ENCODE data around the gene ERLIN1. TPM values are rescaled to one million over a fixed set of nuclear protein-coding genes. Genes with fewer than 3 reads are reported as not detected.

Gene ERLIN1
- total RNA-seq, 2 donors from 2014 or later: 18.1 to 23.8 TPM

DNA sequence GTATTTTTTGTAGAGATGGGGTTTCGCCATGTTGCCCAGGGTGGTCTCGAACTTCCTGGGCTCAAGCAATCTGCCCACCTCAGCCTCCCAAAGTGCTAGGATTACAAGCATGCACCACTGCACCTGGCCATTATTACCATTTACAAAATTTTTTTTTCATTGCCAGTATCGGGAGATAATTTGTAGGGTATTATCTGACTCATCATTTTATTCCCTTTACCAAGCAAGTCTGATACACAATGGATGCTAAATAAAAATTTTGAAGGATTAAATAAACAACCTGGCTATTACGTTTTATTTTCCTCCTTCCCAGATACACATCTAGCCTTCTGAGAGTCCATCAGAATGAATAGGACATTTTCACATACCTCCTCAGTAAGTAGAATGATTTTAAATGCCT, 66.1 kb downstream of the ERLIN1 start:
- no peak overlapping the region for H3K4me3 ChIP-seq
- no peak for TF ChIP-seq POLR2A (IDR thresholded peaks at IDR 0.05)
- TF ChIP-seq POLR2AphosphoS5 (IDR thresholded peaks at IDR 0.05): no peak
- TF ChIP-seq, protein P1, sequence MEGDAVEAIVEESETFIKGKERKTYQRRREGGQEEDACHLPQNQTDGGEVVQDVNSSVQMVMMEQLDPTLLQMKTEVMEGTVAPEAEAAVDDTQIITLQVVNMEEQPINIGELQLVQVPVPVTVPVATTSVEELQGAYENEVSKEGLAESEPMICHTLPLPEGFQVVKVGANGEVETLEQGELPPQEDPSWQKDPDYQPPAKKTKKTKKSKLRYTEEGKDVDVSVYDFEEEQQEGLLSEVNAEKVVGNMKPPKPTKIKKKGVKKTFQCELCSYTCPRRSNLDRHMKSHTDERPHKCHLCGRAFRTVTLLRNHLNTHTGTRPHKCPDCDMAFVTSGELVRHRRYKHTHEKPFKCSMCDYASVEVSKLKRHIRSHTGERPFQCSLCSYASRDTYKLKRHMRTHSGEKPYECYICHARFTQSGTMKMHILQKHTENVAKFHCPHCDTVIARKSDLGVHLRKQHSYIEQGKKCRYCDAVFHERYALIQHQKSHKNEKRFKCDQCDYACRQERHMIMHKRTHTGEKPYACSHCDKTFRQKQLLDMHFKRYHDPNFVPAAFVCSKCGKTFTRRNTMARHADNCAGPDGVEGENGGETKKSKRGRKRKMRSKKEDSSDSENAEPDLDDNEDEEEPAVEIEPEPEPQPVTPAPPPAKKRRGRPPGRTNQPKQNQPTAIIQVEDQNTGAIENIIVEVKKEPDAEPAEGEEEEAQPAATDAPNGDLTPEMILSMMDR (IDR thresholded peaks at IDR 0.05): no peak
- no peaks in the 10 kb centered on the region for H3K27me3 ChIP-seq (replicated peaks; ENCODE audit: insufficient read depth)
- H3K9me3 ChIP-seq: no peaks in the 10 kb centered on the region
- H3K27ac ChIP-seq: no peak overlapping the region
- intact Hi-C loops (cut with DNase I): no loop called here
- no peak for DNase-seq (ENCODE audit: low spot score)
- 73% methylated on average over 4 of the region's 4 CpGs for WGBS
- H3K4me1 ChIP-seq (replicated peaks): no peaks in the 10 kb centered on the region
- no peaks in the 10 kb centered on the region for H3K36me3 ChIP-seq

DNA sequence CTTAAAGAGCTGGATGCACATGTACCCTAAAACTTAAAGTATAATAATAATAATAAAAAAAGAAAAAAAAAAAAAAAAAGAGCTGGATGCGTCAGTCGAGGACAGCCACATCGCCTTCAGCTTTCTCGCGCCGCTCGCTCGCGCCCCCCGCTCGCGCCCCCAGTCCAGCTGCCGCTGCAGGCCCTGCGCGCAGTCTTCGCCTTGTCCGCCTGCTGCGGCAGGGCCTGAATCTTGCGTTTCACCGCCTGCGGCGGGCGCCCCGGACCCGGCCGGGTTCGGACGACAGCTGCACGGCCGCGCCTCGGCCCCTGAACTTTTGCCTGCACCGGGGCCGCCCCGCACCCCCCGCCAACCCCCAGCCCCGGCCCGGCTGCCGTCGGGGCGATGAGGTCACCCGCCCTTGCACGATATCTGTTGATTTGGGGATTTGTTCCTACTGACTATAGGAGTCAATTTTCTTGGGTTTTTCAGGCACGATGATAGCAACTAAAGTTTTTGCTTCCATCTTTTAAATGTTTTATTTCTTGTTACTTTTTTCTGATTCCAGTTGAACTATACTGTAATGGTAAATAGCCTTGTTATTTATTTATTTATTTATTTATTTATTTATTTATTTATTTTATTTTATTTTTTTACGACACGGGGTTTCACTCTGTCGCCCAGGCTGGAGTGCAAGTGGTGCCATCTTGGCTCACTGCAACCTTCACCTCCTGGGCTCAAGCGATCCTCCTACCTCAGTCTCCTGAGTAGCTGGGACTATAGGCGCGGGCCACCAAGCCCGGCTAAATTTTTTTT, 70.7 kb downstream of the ERLIN1 start:
- DNase-seq (ENCODE audit: low spot score): no peak
- H3K27me3 ChIP-seq (replicated peaks; ENCODE audit: insufficient read depth): no peaks in the 10 kb centered on the region
- no peaks in the 10 kb centered on the region for H3K4me1 ChIP-seq (replicated peaks)
- TF ChIP-seq POLR2AphosphoS5 (IDR thresholded peaks at IDR 0.05): no peak
- WGBS: 34% methylated on average over 39 of the region's 51 CpGs
- intact Hi-C loops (cut with DNase I): no loop called here
- no peak overlapping the region for H3K4me3 ChIP-seq
- no peak overlapping the region for H3K27ac ChIP-seq
- no peaks in the 10 kb centered on the region for H3K9me3 ChIP-seq
- H3K36me3 ChIP-seq: no peaks in the 10 kb centered on the region

DNA sequence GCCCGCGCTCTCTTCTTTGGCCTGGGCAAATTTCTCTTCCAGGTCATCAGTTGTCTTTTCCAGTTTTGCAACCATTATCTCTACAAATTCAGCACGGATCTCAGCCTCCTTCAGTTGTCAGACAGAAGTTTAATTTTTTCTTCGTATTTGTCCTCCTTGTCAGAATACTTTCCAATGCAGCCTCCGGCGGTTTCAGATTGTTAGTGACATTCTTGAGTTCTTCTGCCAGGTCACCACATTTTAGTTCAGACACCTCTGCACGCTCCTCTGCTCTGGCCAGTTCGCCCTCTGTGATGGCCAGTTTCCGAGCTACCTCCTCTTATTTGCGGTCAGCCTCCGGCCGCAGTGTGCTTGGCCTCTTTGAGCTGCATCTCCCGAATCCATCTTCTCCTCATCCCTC, 71.4 kb downstream of the ERLIN1 start:
- H3K4me3 ChIP-seq: no peak overlapping the region
- DNase-seq (ENCODE audit: low spot score): no peak
- 86% methylated on average over 13 of the region's 13 CpGs for WGBS
- no peak for TF ChIP-seq POLR2AphosphoS5 (IDR thresholded peaks at IDR 0.05)
- TF ChIP-seq POLR2A (IDR thresholded peaks at IDR 0.05): no peak
- TF ChIP-seq, protein P1 (IDR thresholded peaks at IDR 0.05): no peak
- no peaks in the 10 kb centered on the region for H3K9me3 ChIP-seq
- no peaks in the 10 kb centered on the region for H3K36me3 ChIP-seq
- H3K27ac ChIP-seq: no peak overlapping the region
- intact Hi-C loops (cut with DNase I): no loop called here
- H3K4me1 ChIP-seq (replicated peaks): no peaks in the 10 kb centered on the region
- no peaks in the 10 kb centered on the region for H3K27me3 ChIP-seq (replicated peaks; ENCODE audit: insufficient read depth)

DNA sequence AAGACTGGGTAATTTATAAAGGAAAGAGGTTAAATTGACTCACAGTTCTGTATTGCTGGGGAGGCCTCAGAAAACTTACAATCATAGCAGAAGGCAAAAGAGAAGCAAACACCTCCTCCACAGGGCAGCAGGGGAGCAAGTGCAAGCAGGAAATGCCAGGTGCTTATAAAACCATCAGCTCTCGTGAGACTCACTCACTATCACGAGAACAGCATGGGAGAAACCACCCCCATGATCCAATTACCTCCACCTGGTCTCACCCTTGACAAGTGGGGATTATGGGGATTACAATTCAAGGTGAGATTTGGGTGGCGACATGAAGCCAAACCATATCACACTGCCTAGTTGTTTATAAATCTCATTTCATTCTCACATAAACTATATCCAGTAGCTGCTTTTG, 76.2 kb downstream of the ERLIN1 start:
- 32% methylated on average over 3 of the region's 3 CpGs for WGBS

DNA sequence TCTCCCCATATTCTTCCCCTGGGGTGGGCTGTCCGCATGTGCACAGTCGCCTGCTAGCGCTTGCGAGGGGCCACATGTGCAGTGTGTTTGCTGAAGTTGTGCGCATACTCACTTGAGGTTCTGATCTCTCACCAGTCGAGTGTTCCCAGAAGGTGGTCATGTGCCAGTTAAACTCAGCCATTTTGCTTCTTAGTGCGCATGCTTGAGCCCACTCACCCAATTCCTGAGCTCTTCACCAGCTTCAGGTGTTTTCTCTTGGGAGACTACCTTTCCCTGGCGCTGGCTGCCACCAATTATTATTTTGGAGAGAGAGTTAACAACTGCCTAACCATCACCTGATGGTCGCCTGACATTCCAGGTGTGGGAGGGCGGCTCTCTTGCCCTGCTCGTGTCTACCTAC, 79.0 kb downstream of the ERLIN1 start:
- DNase-seq (ENCODE audit: low spot score): no peak
- intact Hi-C loops (cut with DNase I): no loop called here
- 80% methylated on average over 11 of the region's 11 CpGs for WGBS
- Histone ChIP-seq H3K4me3 (no peak overlapping the region), H3K27ac (no peak overlapping the region), H3K36me3 (no peaks in the 10 kb centered on the region), H3K4me1 (replicated peaks) (no peaks in the 10 kb centered on the region), H3K9me3 (no peaks in the 10 kb centered on the region), H3K27me3 (replicated peaks; ENCODE audit: insufficient read depth) (no peaks in the 10 kb centered on the region)
- TF ChIP-seq POLR2A (IDR thresholded peaks at IDR 0.05) (no peak), POLR2AphosphoS5 (IDR thresholded peaks at IDR 0.05) (no peak)
- TF ChIP-seq, protein P1 (IDR thresholded peaks at IDR 0.05): no peak

More for the DNA sequence above, 76.2 kb downstream of the ERLIN1 start:
- Histone ChIP-seq H3K4me1 (replicated peaks) (no peaks in the 10 kb centered on the region), H3K9me3 (no peaks in the 10 kb centered on the region), H3K4me3 (no peak overlapping the region), H3K36me3 (no peaks in the 10 kb centered on the region), H3K27me3 (replicated peaks; ENCODE audit: insufficient read depth) (no peaks in the 10 kb centered on the region), H3K27ac (no peak overlapping the region)
- DNase-seq (ENCODE audit: low spot score): no peak
- intact Hi-C loops (cut with DNase I): no loop called here
- TF ChIP-seq, protein P1 (IDR thresholded peaks at IDR 0.05): no peak
- TF ChIP-seq POLR2A (IDR thresholded peaks at IDR 0.05) (no peak), POLR2AphosphoS5 (IDR thresholded peaks at IDR 0.05) (no peak)

Data from prostate gland (tissue), 2 donors.